GM12875 (cell line): ENCODE data around the gene RAMAC.
"Not testable (repeated sequence)": the region's sequence is repeated elsewhere in the genome, so short reads cannot be mapped to it uniquely, and the experiment has no call there.

Experiments used
- H3K4me3 ChIP-seq: one replicate; pipeline ENCODE4 v1.5.1; 2011; ENCODE audit warnings: low read depth, low read length, control low read depth
- TF ChIP-seq, protein P1 (sequence below): IDR thresholded peaks from 2 replicates; pipeline ENCODE4 v1.5.1; 2011; ENCODE audit warnings: low read depth, mild to moderate bottlenecking, control low read depth, inconsistent platforms, low read length, moderate library complexity, borderline replicate concordance; ENCODE audit not compliant: insufficient read depth

Gene RAMAC

GRCh38 chr15:83012076-83012426, 26.0 kb downstream of the RAMAC start:
- peak overlapping the region; percentile 99 for H3K4me3 ChIP-seq

GRCh38 chr15:83012636-83013035, 26.6 kb downstream of the RAMAC start:
- no peak overlapping the region for H3K4me3 ChIP-seq
- TF ChIP-seq, protein P1, sequence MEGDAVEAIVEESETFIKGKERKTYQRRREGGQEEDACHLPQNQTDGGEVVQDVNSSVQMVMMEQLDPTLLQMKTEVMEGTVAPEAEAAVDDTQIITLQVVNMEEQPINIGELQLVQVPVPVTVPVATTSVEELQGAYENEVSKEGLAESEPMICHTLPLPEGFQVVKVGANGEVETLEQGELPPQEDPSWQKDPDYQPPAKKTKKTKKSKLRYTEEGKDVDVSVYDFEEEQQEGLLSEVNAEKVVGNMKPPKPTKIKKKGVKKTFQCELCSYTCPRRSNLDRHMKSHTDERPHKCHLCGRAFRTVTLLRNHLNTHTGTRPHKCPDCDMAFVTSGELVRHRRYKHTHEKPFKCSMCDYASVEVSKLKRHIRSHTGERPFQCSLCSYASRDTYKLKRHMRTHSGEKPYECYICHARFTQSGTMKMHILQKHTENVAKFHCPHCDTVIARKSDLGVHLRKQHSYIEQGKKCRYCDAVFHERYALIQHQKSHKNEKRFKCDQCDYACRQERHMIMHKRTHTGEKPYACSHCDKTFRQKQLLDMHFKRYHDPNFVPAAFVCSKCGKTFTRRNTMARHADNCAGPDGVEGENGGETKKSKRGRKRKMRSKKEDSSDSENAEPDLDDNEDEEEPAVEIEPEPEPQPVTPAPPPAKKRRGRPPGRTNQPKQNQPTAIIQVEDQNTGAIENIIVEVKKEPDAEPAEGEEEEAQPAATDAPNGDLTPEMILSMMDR = no peak

More at GRCh38 chr15:83012076-83012426, 26.0 kb downstream of the RAMAC start:
- TF ChIP-seq, protein P1 = no peak

DNA sequence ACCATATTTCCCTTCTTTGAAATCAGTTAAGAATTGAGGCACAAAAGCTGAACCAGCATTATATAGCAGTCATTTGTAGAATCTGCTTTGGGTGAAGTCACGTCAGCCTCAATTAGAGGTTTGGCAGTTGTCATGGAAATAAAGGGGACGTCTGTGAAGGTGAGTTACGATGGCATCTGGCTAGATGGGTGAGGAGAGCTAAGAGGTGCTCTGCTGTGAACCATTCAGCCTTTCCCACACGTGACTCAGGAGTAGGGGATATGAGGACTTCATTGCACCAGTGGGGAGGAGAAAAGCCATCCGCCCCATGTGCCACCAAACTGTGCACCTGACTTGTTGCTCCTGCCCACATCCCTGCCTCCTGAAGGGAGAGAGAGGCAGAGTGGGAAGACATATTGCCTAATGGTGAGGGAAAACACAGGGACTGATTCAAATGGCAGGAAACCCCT, 28.2 kb downstream of the RAMAC start:
- H3K4me3 ChIP-seq = no peak overlapping the region
- TF ChIP-seq, protein P1 = no peak

DNA sequence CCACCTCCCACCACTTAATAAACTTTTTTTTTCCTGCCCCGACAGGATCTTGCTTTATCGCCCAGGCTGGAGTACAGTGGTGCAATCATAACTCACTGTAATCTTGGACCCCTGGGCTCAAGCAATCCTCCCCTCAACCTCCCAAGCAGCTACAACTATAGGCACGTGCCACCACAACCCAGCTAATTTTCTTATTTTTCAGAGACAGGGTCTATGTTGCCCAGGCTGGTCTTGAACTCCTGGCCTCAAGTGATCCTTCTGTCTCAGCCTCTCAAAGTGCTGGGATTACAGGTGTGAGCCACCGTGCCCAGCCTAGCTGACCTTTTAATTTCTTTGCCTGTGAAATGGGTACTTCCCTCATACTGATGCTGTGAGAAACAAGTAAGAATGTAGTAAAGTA, 29.4 kb downstream of the RAMAC start:
- TF ChIP-seq, protein P1 = no peak

DNA sequence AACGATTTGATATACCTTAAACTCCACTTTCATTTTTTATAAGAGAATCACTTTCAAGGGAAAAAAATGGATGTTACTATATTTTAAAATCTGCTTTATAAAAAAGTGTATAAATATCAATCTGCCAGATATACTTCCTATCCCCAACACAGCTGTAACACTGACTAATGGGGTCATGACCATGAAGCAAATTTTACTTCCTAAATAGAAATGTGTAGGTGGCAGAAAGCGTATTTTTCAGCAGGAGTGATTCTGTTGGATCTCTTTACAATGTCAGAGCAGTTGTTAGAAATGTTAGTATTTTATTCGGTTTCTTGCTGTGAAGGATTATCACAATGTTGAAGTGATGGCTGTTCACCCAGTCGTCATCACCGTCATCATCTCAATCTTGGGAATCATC, 30.9 kb downstream of the RAMAC start:
- no peak overlapping the region for H3K4me3 ChIP-seq
- TF ChIP-seq, protein P1 = no peak

More for the DNA sequence above, 29.4 kb downstream of the RAMAC start:
- no peak overlapping the region for H3K4me3 ChIP-seq

GRCh38 chr15:83018436-83018835, 32.4 kb downstream of the RAMAC start:
- TF ChIP-seq, protein P1 = no peak

GRCh38 chr15:83030021-83030420, 44.0 kb downstream of the RAMAC start:
- H3K4me3 ChIP-seq = no peak overlapping the region
- TF ChIP-seq, protein P1 = no peak

More at GRCh38 chr15:83018436-83018835, 32.4 kb downstream of the RAMAC start:
- no peak overlapping the region for H3K4me3 ChIP-seq

GRCh38 chr15:83031234-83031633, 45.2 kb downstream of the RAMAC start:
- H3K4me3 ChIP-seq = not testable (repeated sequence)
